ENCODE data around the gene TMEM87B.

DNA sequence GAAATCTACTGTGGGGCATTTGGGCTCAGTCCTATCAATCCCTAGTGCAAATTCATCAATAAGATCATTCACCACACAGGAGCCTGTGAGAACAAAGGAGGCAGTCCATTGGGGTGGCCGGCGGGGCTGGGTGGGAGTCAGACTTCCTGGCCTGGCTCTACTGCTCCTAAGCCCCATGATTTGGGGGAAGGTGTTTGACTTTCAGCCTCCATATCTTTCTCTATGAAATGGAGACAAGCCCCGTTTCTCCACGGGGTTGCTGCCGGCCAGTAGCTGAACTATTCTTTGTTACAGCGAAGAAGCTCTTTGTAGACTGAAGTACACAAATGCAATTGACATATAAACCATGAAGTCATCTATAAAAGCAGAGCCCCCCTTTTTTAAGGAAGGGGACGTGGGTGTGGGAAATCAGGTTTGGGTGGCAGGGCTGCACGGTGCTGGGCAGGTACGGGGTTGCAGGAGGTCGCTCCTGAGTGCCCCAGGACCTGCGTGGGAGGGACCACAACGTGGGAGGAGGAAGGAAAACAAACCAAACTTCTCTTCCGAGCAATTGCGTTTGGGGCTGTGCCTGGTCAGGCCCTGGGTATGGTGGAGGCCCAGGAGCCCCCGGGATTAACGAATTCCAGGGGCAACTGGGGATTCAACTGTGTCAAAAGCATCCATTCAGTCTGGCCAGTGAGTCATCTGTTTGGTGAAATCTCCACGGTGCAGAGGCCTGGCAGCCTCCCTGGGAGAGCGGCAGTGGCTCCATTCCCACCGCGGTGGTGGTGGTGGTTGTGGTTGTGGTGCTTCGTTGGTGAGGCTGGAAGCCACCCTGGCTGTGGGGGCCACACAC lies 101.3 kb downstream of the TMEM87B start:
- TF ChIP-seq, protein P1, sequence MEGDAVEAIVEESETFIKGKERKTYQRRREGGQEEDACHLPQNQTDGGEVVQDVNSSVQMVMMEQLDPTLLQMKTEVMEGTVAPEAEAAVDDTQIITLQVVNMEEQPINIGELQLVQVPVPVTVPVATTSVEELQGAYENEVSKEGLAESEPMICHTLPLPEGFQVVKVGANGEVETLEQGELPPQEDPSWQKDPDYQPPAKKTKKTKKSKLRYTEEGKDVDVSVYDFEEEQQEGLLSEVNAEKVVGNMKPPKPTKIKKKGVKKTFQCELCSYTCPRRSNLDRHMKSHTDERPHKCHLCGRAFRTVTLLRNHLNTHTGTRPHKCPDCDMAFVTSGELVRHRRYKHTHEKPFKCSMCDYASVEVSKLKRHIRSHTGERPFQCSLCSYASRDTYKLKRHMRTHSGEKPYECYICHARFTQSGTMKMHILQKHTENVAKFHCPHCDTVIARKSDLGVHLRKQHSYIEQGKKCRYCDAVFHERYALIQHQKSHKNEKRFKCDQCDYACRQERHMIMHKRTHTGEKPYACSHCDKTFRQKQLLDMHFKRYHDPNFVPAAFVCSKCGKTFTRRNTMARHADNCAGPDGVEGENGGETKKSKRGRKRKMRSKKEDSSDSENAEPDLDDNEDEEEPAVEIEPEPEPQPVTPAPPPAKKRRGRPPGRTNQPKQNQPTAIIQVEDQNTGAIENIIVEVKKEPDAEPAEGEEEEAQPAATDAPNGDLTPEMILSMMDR (conservative IDR thresholded peaks at IDR 0.05; ENCODE audit: low read depth, low read length) = no peak
- TF ChIP-seq, protein P2, sequence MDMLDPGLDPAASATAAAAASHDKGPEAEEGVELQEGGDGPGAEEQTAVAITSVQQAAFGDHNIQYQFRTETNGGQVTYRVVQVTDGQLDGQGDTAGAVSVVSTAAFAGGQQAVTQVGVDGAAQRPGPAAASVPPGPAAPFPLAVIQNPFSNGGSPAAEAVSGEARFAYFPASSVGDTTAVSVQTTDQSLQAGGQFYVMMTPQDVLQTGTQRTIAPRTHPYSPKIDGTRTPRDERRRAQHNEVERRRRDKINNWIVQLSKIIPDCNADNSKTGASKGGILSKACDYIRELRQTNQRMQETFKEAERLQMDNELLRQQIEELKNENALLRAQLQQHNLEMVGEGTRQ (IDR thresholded peaks at IDR 0.05; ENCODE audit: low read depth, low read length) = no peak

Measured in IMR-90 (cell line).